ENCODE results near the gene CLPSL2.

GRCh38 chr6:35776364-35777215 lies at the start of gene CLPSL2:
- TF ChIP-seq NFRKB (IDR thresholded peaks at IDR 0.05) (no peak), HDGF (IDR thresholded peaks at IDR 0.05; ENCODE audit: borderline replicate concordance) (no peak), L3MBTL2 (conservative IDR thresholded peaks at IDR 0.05) (peak; percentile 81), BHLHE40 (IDR thresholded peaks at IDR 0.05; ENCODE audit: borderline replicate concordance) (no peak), FOXK2 (IDR thresholded peaks at IDR 0.05) (no peak), ARNT (IDR thresholded peaks at IDR 0.05) (no peak), SP1 (IDR thresholded peaks at IDR 0.05) (no peak), PKNOX1 (IDR thresholded peaks at IDR 0.05) (no peak), SUZ12 (IDR thresholded peaks at IDR 0.05) (no peak), ZNF384 (IDR thresholded peaks at IDR 0.05) (no peak), ELF4 (IDR thresholded peaks at IDR 0.05) (no peak), LEF1 (IDR thresholded peaks at IDR 0.05; ENCODE audit: borderline replicate concordance) (no peak)

Measured in HEK293T (cell line).